GM23248 (cell line): Measurements from ENCODE around the gene POLA1.

Experiments used
- EZH2 ChIP-seq: fragments of 200-600 bp; sonication (generic); IDR thresholded peaks from 2 replicates; pipeline ENCODE4 v1.6.1; 2018; ENCODE audit warnings: antibody characterized with exemption, mild to moderate bottlenecking; ENCODE audit not compliant: insufficient read depth, poor library complexity, severe bottlenecking
- EZH2phosphoT487 ChIP-seq: fragments of 200-600 bp; sonication (generic); IDR thresholded peaks from 2 replicates; pipeline ENCODE4 v1.6.1; 2018; ENCODE audit warnings: antibody characterized with exemption, moderate library complexity, mild to moderate bottlenecking, low read depth; ENCODE audit not compliant: insufficient read depth

- no peak for TF ChIP-seq EZH2
- no peak for TF ChIP-seq EZH2phosphoT487
Measured at GRCh38 chrX:24648495-24648894, 45.2 kb upstream of the POLA1 start.
